Body of pancreas (tissue), 4 donors: ENCODE data around the gene COL23A1.

Experiments used
- POLR2A ChIP-seq, 3 donors: fragments of 450-650 bp; IDR thresholded peaks; one replicate each; pipeline ENCODE4 v1.6.1; 2016; ENCODE audit warnings: antibody characterized with exemption in 3 of 3, mild to moderate bottlenecking in 2 of 3
- TF ChIP-seq, protein P1 (sequence below), 7 experiments: fragments of 450-650 bp in 4 of 7; fragments of 200-600 bp in 3 of 7; sonication (generic) in 3 of 7; IDR thresholded peaks; one replicate each; pipeline ENCODE4 v1.5.1; 2016 to 2019; ENCODE audit warnings: antibody characterized with exemption in 7 of 7

DNA sequence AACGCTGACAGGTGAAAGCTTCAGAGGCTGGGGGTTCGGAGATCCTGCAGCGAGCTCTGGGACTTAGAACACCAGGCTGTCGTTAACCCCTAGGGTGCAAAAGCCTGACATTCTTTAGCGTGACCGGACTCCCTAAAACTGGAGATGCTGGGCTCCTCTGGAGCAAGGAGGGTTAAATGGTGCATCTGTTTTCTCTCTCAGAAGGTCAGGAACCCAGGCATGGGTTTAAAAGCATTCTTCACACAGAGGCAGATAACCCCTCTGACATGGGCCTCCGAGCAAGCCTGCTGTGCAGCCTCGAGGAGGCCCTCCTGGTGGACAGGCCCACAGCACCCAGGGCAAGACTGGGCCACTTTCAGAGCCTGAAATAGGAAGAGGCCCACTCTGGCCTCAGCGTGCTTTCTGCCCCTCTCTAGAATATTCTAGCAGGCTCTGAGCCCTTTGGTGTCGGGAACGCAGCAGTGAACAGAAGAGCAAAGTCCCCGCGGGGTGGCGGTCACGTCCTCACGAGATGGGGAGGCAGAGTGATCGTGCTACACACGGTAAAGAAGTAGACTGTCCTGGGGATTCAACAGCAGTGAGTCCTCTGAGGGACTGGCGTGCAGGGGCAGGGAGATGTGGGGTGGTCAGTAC, 124.8 kb downstream of the COL23A1 start:
- TF ChIP-seq, protein P1, sequence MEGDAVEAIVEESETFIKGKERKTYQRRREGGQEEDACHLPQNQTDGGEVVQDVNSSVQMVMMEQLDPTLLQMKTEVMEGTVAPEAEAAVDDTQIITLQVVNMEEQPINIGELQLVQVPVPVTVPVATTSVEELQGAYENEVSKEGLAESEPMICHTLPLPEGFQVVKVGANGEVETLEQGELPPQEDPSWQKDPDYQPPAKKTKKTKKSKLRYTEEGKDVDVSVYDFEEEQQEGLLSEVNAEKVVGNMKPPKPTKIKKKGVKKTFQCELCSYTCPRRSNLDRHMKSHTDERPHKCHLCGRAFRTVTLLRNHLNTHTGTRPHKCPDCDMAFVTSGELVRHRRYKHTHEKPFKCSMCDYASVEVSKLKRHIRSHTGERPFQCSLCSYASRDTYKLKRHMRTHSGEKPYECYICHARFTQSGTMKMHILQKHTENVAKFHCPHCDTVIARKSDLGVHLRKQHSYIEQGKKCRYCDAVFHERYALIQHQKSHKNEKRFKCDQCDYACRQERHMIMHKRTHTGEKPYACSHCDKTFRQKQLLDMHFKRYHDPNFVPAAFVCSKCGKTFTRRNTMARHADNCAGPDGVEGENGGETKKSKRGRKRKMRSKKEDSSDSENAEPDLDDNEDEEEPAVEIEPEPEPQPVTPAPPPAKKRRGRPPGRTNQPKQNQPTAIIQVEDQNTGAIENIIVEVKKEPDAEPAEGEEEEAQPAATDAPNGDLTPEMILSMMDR (IDR thresholded peaks at IDR 0.05): no peak
- TF ChIP-seq POLR2A (IDR thresholded peaks at IDR 0.05): no peak
